RWPE1 (cell line): ENCODE measurements around the gene ENOX1.

ENCODE experiments used
- CTCF ChIA-PET: fragments of 350-600 bp; sonication (Branson Sonifier 250); formaldehyde crosslinking; extraction: SDS; loops from one replicate; lab custom pipeline; 2021; lab: Yijun Ruan, JAX
- POLR2A ChIA-PET: fragments of 400-600 bp; formaldehyde crosslinking; extraction: SDS; loops from one replicate; lab custom pipeline; 2020; ENCODE audit warnings: antibody characterized with exemption; ENCODE audit not compliant: low non-redundant PET; lab: Yijun Ruan, JAX
- DNase-seq: peaks from one replicate; pipeline ENCODE4 v3.0.0; 2012; ENCODE audit warnings: low spot score
- H3K27ac ChIP-seq: fragments of 450-650 bp; 2 replicates; pipeline ENCODE4 v1.5.1; 2017
- TF ChIP-seq, protein P1 (sequence below): fragments of 450-650 bp; conservative IDR thresholded peaks from 2 replicates; pipeline ENCODE4 v1.5.1; 2017; ENCODE audit warnings: low read depth, mild to moderate bottlenecking

ENOX1 gene

DNA sequence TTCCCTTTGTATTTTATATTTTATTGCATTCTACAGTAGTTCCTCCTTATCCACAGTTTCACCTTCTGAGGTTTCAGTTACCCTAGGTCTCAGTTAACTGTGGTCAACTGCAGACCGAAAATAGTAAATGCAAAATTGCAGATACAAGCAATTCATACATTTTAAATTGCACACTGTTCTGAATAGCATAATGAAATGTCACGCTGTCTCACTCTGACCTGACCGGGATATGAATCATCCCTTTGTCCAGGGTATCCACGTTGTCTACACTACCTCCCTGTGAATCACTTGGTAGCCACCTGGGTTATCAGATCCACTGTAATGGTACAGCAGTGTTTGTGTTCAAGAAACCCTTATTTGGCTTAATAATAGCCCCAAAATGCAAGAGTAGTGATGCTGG, 438.4 kb downstream of the ENOX1 start:
- ChIA-PET POLR2A (no interaction called here), CTCF (no interaction called here)
- peak; percentile 52 for DNase-seq
- TF ChIP-seq, protein P1, sequence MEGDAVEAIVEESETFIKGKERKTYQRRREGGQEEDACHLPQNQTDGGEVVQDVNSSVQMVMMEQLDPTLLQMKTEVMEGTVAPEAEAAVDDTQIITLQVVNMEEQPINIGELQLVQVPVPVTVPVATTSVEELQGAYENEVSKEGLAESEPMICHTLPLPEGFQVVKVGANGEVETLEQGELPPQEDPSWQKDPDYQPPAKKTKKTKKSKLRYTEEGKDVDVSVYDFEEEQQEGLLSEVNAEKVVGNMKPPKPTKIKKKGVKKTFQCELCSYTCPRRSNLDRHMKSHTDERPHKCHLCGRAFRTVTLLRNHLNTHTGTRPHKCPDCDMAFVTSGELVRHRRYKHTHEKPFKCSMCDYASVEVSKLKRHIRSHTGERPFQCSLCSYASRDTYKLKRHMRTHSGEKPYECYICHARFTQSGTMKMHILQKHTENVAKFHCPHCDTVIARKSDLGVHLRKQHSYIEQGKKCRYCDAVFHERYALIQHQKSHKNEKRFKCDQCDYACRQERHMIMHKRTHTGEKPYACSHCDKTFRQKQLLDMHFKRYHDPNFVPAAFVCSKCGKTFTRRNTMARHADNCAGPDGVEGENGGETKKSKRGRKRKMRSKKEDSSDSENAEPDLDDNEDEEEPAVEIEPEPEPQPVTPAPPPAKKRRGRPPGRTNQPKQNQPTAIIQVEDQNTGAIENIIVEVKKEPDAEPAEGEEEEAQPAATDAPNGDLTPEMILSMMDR: no peak
- no peak overlapping the region for H3K27ac ChIP-seq

DNA sequence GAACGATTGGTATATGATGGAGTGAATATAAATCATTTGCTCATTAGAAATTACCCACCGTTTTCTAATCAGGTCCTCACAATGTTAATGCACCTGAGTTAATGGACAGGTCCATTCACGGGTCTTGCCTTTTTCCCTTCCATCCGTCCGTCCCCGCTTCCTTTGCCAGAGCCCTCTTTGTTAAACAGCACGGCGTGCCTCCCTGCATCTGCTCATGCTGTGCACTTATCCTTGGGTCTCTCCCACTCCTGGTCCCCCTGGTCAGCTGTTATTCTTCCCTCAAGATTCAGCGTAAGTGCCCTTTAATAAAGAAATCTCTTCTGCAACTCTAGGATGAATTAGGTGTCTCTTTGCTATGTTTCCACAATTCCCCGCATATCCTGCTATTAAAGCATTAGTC, 438.9 kb downstream of the ENOX1 start:
- TF ChIP-seq, protein P1: no peak
- DNase-seq: no peak
- H3K27ac ChIP-seq: no peak overlapping the region
- CTCF ChIA-PET: no interaction called here
- POLR2A ChIA-PET: no interaction called here

DNA sequence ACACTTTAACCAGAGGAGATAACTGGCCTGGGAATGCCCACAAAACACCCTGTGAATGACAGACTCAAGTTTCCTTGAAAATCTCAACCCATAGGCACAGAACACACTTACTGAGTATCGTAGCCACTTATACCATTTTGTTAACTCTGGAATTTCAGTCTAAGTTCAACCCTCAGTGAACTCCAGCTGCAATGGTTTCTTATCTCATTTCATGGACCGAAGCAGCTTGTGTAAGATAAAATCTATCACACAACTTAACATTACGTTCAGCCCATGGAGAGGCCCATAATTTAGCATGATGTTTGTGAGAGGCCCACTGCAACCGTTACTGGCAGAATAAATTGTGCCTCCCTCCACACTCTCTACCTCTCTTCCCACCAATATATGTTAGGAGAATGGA, 440.3 kb downstream of the ENOX1 start:
- H3K27ac ChIP-seq: no peak overlapping the region
- ChIA-PET CTCF (interaction anchor here (0.8 kb wide), 1 partner anchor 88 kb away, joined by 4 read pairs; no protein-coding TSS in a partner anchor), POLR2A (no interaction called here)
- TF ChIP-seq, protein P1: no peak
- DNase-seq: no peak

DNA sequence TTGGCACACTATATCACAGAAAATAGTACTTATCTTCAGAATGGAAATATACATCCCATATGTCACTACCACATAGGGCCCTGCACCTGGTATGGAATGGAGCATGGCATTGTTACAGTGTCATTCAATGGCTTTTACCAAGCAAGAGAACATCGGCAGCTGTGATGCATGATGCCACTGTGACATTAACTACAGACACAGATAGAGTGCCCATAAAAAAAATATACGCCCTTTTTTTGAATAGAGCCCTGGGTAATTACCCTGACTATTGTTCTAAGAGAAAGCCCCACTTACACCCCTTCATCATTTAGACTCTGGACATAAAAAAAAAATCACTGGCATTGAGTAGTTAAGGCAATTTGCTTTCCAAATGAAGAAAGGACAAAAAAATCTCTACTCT, 443.1 kb downstream of the ENOX1 start:
- POLR2A ChIA-PET: no interaction called here
- DNase-seq: no peak
- H3K27ac ChIP-seq: no peak overlapping the region
- TF ChIP-seq, protein P1: no peak
- CTCF ChIA-PET: no interaction called here

DNA sequence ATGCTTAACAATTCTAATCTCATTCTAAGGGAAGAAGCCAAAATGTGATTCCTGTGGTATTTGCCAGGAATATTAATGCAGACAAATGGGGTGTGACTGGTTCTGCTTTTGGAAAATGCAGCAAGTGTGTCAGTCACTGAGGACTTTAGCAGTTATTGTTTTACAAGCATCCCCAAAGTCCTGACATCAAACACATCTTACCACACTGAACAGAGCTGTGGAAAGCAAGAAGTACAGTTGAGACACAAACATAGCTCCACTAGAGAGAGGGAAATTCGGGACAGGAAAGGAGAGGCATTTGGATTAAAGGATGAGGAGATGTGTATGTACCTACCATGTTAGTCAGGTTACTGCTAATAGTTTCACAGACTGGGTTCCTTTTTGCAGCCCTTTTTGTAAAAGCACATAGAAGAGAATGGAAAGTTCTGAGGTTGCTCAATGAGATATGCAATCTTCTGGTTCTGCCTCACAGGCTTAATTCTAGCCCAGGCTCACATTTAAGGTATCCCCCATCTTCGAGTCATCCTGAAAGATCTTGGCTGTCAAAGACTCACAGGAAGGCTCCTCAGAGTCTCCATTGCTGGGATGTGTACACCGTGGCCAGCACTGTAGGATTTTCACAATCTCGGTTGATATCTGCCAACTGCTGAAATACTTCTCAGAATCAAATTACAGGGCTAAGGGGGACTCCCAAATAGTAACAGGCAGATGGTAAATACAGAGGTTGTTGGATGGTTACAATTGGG, 446.8 kb downstream of the ENOX1 start:
- no peak for DNase-seq
- ChIA-PET POLR2A (no interaction called here), CTCF (interaction anchor here (0.5 to 0.7 kb wide), 2 partner anchors 18 to 1263 kb away, joined by 3 read pairs; no protein-coding TSS in a partner anchor)
- TF ChIP-seq, protein P1: no peak
- H3K27ac ChIP-seq: no peak overlapping the region

DNA sequence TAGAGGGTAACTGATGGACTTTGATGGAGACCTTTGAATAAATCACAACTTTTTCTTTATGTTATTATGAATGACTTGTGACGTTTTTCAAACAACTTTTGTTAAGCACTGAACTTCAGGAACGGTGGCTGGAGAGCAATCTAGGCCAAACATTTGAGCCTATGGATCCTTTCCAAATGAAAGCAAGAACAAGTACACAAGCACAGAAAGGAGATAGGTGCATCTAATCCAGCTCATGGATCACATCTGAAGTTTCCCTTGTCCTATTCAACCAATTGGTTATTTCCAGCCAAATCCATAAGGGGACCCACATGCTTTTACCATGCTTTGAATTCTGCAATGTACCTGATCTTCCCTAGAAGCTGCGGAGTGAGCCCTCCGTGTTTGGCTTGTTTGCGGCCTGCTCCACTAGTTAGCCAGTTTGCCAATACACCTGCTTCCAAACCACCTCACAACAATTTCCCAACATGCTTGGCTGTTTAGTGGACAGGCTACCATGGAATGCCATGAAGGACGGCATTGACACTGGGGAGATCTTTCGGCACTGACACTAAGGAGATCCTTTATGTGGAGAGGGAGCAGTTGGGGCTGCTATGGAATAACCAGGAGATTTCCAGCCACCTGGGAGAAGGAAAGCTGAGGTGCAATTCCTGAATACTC, 447.5 kb downstream of the ENOX1 start:
- H3K27ac ChIP-seq: no peak overlapping the region
- ChIA-PET CTCF (interaction anchor here (0.5 to 0.7 kb wide), 2 partner anchors 18 to 1263 kb away, joined by 3 read pairs; no protein-coding TSS in a partner anchor), POLR2A (no interaction called here)
- no peak for DNase-seq
- TF ChIP-seq, protein P1: no peak
